ENCODE results near the gene MMP10. TPM values are rescaled to one million over a fixed set of nuclear protein-coding genes. Genes with fewer than 3 reads are reported as not detected.

MMP10 gene
- 3.2 TPM for total RNA-seq

DNA sequence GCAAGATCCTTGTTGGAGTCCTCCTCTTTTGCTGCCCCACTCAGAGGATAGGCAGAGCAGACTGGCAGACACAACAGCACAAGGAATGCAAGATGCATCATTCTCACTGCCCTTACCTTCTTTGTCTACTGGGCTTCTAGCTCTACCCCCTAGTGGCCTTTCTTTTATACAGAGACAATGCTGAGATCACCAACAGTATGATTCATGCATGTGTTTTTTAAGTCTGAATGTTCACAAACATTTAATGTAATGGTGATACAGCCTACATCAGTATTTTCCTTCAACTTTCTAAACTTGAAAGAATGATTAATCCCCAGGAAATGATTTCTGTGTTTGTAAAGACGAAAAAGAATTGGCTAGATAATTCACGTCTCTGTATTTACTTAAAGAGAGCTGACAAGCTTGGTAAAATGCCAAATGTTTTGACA is at the start of gene MMP10:
TSS of gene MMP10 (minus strand) at position 138 of the 428 bp plus-strand sequence. CDS start at position 101, 37 bp downstream.
- DNase-seq = peak; percentile 38

DNA sequence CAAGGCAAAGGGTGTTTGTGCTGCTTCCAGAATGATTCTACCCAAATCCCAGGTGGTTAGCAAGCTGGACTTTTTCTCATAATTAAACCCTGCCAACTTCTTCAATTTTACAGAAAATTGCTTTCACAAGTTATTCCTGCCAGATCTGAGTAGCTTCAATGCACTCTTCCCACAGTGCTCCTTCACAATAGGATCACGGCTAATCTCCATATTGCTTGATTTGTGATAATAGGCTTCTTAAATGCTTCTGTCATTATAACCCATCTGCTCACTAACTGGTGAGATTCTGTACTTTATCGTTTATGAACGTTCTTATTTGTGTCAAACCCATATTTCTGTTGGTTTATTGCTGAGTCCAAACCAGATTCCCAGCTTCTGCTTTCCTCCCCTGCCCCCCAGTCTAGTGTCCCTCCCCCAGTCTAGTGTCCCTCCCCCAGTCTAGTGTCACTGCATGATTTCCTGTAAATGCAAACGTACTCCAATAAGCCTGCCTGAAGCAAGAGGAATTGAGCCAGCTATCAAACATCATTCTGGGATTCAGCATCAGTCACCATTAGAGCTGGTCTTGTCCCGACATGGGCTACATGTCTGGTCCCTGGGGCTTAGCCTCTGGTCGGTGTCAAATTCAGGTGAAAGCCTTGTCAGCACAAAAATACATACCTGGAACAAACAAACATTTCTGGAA is 49.0 kb upstream of the MMP10 start:
- DNase-seq = no peak

DNA sequence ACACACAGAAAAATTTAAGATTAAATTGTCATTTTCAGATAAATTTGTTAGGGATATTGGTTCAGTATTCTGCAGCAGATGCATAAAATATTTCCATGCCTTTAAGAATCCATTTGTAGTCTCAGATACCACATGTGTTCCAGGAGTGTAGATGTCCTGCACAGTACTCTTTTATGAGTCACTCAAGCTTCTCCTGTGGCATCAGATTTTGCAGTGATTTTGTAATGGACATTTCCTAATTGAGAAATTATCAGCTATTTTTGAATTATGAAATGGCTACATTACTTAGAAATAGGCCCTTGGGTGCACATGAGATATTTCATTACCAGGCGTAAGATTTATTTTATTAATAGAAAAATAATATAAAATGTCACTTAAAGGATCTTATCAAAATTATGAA is 44.1 kb upstream of the MMP10 start:
- no peak for DNase-seq

DNA sequence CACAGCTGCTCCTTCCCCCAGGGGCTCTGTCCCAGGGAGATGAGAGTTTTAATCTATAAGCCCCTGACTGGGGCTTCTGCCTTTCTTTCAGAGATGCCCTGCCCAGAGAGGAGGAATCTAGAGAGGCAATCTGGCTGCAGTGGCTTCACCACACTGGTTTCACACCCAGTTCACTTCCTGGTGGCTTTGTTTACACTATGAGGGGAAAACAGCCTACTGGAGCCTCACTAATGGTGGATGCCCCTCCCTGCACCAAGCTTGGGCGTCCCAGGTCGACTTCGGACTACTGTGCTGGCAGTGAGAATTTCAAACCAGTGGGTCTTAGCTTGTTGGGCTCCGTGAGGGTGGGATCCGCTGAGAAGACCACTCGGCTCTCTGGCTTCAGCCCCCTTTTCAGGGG is 39.1 kb upstream of the MMP10 start:
- no peak for DNase-seq

DNA sequence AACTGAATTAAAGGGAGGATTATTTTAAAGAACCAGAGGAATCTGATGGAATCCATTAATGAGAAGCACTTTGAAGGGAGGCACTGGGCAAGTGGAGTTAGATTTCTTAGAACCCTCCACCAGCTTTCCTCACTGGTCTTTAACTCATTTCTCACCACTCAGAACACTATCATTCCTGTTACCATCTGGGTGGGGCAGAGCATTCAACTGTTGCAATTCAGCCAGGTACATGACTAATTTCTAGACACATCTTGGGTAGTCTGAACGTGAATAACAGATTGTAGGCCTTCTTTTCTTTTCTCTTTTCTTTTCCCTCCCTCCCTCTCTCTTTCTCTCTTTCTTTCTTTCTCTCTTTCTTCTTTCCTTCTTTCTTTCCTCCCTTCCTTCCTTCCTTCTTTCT is 33.1 kb upstream of the MMP10 start:
- no peak for DNase-seq

DNA sequence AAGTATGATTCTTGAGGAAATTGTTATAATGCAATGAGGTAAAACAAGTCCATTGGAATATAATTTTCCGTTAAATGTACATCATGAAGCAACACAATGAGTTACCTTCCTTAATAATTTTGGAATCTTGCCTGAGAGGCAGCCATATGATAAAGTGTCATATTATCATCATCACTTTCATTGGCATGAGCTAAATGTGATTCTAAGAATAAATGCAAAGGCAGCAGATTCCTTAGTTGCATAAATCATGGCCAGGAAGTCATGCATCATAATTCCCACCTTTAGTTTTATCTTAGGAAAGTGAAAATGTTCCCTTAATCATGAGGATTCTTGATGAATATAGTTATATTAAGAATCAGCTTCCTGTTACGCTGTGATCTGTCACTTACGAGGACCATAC is 31.8 kb upstream of the MMP10 start:
- DNase-seq = no peak

DNA sequence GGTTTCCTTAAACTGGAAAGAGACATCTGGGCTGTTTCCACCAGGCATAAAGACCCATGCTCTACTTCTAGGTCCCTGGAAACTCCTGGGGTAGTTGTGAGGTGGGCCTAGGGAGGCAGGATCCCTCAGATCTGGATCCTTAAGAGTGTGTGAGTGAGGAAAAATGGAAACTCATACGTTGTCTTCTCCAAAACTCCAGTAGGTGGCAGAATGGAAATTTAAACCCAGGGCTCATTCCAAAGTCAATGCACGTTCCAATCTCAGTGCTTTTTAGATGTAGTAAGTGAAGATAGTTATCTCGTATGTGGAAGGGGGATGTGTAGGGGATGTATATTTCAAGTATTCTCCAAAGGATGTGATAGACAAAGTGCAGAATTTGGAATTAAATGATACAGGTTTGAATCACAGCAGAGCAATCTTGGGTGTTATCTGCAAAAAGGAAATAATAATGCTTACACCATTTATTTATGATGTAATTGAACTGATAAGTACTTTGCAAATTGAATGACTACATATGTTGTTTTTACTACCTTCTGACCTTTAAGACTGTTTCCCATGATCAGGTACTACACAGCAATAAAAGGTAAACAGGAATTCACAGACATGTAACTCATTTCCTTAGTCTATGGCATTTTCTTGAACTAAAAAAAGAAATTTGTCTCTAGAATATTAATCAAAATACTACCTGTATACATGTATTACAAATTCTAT is 30.7 kb upstream of the MMP10 start:
- DNase-seq = no peak

DNA sequence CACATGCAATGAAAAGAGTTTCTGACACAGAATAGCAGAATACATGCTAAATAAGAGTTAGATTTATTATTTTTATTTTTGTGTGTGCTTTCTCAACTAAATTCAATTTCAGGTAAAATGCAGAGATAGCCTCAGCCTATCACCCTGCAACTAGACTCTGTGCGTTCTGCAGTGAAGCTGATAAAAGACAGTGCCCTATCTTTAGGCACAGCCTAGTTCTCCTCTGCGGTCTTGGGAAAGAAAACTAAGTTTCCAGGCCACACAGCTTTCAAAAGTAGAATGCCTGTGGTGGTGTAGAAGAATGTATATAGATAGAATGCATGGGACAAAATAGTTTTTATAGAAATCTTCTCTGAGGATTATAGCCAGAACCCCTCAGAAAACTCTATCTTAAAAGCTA is 29.5 kb upstream of the MMP10 start:
- no peak for DNase-seq

DNA sequence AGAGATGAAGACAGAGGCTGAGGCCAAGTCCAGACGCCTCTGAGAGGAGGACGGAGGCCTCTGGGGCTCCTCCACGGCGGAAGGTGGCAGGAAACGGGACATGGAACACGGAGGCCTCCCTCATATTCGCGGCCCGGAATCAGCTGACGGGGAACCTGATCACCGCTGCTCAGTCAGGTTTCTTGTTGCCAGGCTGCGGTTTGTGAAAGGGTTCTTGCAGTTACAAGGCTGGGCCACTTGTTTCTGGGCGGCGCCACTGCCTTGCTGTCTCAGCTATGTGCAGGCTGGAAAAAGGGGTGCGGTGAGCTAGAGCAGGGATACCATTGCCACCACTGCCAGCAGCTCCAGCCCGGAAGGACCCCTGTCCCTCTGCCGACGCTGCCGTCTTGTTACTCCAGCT is 27.5 kb upstream of the MMP10 start:
- no peak for DNase-seq

DNA sequence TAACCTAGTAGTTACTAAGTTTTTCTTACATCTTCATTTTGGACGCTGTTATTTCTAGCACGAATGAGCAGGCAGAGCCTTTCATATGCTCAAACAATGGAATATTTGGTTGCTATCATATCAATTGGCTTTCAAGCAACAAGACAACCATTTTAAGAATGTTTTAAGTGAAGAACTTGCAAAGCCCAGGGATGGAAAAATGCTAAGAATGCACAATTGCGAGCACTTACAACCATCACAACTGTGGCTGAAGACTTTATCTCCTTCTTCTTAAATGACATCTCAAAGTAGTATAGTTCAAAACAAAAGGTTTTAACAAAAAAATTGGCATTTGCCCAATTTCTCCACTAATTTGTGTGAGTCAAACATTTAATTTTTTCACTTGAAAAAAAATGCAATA is 25.9 kb upstream of the MMP10 start:
- no peak for DNase-seq

DNA sequence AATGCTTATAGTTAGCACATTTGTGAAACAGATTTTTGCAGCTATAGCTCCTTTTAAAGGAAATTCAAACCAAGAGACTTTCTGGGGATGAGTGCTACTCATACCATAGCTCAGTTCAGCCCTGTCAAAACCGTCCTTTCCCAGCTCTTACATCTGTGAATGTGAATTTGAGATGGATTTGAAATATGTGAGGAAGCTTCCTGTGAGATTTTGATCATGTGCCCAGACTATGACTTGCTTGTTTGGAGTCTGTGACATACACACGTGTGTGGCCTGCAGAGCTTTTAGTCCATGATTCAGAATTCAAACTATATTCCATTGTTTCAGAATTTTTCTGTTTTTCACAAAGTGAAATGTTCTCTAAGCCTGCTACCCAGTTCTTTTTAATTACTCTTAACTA is 21.9 kb upstream of the MMP10 start:
- DNase-seq = peak; percentile 70

DNA sequence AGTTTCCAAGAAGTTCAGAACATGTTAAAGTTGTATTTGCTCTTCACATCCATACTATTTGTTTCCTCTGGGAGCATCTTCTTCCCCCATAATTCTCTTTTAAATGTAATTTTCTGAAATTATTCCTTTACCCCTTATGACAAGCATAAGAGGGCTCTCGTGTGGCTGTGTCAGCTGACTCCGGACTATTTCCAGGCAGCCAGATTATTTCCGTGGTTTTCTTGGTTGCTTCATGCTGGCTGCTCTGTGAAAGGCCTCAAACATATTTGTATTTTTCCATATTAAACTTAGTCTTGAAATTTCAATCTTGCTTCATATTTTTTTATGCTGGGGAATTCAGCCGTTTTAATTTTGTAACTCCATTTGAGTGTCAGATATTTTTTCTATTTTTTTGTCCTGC is 20.3 kb upstream of the MMP10 start:
- DNase-seq = no peak

DNA sequence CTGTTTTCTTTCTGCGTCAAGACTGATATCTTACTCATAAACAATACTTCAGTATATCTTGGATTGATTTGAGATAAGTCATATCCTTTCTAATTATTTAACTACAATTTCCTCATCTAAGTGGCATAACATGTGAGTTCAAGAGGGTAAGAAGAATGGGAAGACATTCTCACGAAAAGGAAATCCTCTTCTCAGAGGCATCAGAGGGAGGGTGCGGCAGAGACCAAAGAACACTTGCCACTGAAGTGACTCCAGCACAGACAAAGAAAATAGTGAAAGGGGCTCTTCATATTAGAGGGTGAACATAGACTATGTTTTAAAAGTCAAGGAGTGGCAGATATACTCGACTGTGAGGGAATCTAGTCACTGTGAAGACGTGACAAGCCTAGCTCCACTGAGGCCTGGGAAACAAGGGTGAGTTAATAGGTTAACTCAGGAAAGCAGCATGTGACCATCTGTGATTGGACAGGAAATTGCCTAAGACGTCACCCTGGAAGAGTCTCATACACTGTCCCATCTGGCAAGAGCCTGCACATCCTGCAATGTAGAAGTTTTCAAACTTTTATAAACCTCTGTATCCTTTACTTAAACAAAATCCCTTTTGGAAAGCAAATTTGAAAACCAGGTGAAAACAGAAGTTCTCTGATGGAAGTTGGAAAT is 19.4 kb upstream of the MMP10 start:
- peak; percentile 36 for DNase-seq

DNA sequence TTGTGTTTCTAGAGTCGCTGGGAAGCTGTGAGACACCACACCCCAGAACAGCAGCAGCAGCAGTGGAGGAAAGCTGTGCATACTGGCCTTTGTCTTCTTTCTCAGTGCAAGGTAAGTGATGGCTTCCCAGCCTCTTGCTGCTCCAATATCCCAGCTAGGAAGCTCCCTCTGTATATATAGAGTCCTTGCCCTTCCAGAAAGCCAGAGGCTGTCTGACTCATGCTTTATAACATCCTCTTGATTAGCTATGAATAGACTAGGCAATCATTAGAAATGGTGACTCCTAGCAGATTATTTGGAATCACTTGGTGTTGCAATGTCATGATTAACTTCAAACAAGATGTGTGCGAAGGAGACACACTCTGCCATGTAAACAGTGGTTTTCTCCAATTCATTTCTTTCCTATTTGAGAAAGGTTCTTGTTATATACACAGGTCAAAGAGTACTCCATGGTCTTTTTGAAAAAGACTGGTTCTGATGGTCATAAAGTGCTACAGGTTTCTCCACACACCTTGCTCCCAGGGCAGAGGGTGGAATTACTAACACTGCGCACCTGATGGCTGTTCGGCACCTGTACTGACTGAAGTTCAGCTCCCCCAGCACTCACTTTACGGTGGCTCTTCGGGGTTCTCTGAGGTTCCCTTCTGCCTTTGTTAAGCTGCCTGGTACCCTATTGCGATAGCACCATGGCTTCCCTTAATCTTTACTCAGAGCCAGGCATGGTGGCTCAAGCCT is 17.8 kb upstream of the MMP10 start, which contains the start of gene MMP1:
TSS of gene MMP1 (minus strand) at position 149 of the 735 bp plus-strand sequence. CDS start at position 81, 68 bp downstream.
- no peak for DNase-seq

DNA sequence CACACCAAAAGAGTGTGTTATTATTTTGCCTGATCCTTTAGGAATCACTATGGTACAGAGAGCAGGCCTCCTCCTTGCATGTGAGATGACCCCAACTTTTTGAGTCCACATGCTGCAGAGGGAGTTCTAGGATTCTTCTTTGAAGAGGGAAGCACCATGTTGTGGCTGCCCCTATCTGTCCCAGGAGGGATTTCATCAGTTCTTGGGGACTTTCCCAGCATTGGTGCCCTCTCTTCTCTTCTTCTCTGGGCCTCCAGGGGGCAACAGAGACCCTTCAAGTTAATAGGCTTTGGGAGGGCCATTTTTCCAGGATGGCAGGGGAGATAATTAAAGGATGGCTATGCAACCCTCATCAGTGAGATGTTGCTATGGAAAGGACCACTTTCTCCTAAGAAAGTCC is 14.0 kb upstream of the MMP10 start:
- DNase-seq = no peak

DNA sequence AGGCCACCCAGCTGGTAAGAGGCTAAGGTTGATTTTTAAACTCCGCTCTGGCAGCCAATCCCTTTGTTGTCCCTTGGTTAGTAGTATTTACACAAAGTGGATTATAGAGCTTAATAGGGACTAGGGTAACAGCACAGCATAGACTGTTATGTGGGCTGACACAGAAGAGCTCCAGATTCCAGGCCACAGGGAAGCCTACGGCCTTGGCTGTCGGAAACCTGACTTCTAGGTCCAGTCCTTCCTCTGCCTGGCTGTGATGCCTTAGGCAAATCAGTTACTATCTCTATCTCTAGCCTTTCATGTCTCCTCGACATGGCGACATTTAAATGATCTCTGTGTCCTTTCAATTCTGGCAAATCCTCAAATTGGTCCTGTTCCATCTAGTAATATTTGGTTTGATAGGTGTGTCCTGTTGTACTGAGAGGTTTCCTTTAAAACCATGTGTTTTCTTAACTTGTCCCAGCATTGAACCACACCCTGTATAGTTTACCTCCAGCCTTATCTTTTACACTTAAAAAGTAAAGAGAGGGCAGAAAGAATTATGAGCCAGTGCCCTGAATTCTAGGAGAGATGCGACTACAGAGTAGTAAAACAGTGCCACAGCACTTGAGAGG is 13.4 kb upstream of the MMP10 start:
- DNase-seq = no peak

DNA sequence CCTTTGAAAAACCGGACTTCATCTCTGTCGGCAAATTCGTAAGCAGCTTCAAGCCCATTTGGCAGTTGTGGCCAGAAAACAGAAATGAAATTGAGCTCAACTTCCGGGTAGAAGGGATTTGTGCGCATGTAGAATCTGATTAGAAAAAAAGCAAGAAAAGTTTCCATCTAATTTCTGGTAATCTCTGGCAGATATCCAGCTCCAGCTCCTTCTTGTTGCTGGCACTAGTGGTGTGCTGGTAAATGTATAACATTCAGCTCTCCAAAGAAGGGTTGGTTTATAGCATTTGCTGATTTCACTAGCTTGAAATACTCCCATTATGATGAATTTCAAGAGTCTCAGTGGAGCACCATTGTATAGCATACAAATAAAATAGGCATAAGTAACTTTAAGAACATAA is 12.2 kb upstream of the MMP10 start:
- DNase-seq = no peak

DNA sequence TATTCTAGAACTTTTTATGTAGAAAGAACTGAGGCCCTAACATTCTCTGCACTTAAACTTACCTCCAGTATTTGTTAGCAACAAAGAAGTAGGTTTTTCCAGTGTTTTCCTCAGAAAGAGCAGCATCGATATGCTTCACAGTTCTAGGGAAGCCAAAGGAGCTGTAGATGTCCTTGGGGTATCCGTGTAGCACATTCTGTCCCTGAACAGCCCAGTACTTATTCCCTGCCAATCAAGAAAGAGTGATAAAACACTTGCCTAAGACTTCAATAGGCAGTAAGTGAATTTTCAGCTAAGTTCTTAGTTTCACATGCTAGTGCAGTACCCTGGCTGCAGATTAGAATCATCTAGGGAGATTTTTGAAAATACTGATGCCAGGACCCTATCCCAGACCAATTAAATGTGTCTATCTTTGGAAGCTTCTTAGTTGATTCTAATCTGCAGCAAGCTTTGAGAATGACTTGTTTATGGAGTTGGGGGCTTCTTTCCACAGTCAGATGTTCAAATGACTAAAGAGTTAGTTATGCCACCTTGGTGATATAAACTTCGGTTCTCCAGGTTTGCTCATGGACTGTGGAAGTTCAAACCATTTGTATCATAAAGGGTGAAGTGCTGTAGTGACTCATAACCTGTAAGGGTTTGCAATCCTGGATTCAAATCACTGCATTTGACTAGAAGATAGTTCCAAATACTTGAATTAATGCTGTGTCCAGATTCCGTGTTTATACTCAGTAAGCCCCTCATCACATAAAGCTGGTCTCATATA is 11.0 kb upstream of the MMP10 start:
- no peak for DNase-seq

DNA sequence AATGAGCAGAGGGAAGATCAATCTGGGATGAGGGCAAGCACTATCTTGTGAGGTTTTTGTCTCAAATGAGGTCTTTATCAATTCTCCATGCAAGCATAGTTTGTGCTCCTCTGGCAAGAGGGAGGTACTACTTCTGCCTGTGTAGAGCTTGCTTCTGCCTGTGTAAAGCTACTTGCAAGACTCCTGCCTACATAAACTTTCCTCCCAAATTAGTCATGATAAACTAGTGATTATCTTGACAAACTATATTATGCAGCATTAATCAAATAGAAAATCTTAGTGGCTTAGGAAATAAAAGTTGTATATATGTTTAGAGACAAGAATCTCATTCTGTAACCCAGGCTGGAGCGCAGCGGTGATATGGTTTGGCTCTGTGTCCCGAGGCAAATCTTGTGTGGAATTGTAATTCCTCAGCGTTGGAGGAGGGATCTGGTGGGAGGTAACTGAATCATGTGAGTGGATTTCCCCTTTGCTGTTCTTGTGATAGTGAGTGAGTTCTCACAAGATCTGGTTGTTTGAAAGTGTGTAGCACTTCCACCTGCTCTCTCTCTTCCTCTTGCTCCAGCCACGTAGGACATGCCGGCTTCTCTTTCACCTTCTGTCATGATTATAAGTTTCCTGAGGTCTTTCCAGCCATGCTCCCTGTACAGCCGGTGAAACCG is 8.0 kb upstream of the MMP10 start:
- DNase-seq = no peak

DNA sequence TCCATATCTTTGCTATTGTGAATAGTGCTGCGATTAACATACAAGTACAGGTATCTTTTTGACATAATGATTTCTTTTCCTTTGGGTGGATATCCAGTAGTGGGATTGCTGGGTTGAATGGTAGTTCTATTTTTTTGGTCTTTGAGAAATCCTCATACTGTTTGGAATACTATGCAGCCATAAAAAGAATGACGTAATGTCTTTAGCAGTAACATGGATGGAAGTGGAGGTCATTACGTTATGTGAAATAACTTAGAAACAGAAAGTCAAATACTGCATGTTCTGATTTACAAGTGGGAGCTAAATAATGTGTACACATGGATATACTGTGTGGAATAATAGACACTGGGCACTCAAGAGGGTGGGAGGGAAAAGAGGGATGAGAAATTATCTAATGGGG is 4.0 kb upstream of the MMP10 start:
- DNase-seq = no peak

DNA sequence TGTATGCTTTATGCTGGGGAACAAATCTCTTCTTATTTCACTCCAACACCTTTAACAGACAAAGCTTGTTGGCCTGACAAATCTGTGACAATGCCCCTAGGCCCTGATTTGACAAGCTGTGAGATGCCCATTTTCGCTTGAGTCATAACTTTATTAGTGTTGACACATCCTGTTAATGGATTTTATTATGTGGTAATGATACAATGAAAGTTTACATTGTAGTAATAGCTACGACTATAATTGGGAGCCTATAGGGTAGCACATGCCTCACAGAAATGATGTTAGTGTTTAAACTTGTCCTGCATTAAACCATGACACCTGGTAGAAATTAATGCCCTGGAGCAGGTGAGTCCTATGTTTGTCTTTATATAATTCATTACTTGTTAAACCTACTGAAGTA is 3.3 kb upstream of the MMP10 start:
- peak; percentile 45 for DNase-seq
